Karpas-422 (cell line): Measurements from ENCODE around the gene PIK3R1. TPM values are rescaled to one million over a fixed set of nuclear protein-coding genes. Genes with fewer than 3 reads are reported as not detected.

Source experiments
- DNase-seq: peaks from one replicate; pipeline ENCODE4 v3.0.0-alpha.2; 2015
- H2AFZ ChIP-seq: fragments of 200-600 bp; sonication (generic); 2 replicates; pipeline ENCODE4 v1.6.1; 2014; ENCODE audit warnings: antibody characterized with exemption, low read length, mixed read lengths
- H3K27ac ChIP-seq: fragments of 200-600 bp; sonication (generic); 2 replicates; pipeline ENCODE4 v1.5.1; 2014; ENCODE audit warnings: mild to moderate bottlenecking, low read length, moderate library complexity
- H3K27me3 ChIP-seq: fragments of 200-600 bp; sonication (generic); 2 replicates; pipeline ENCODE4 v1.6.1; 2014; ENCODE audit warnings: low read length, mixed read lengths
- H3K36me3 ChIP-seq: fragments of 200-600 bp; sonication (generic); 2 replicates; pipeline ENCODE4 v1.6.1; 2014; ENCODE audit warnings: low read length, mixed read lengths; ENCODE audit not compliant: insufficient read depth
- H3K4me1 ChIP-seq: fragments of 200-600 bp; sonication (generic); 2 replicates; pipeline ENCODE4 v1.6.1; 2014; ENCODE audit warnings: mild to moderate bottlenecking, low read length, mixed read lengths
- H3K4me2 ChIP-seq: fragments of 200-600 bp; sonication (generic); 2 replicates; pipeline ENCODE4 v1.6.1; 2014; ENCODE audit warnings: low read length, low read depth, mild to moderate bottlenecking; ENCODE audit not compliant: poor library complexity, severe bottlenecking
- H3K4me3 ChIP-seq: fragments of 200-600 bp; sonication (generic); 2 replicates; pipeline ENCODE4 v1.5.1; 2014; ENCODE audit warnings: mild to moderate bottlenecking, antibody characterized with exemption, low read length, mixed read lengths
- H3K79me2 ChIP-seq: fragments of 200-600 bp; sonication (generic); 2 replicates; pipeline ENCODE4 v1.6.1; 2014; ENCODE audit warnings: mild to moderate bottlenecking, low read length, mixed read lengths
- H3K9ac ChIP-seq: fragments of 200-600 bp; sonication (generic); 2 replicates; pipeline ENCODE4 v1.6.0; 2014; ENCODE audit warnings: low read length
- H3K9me2 ChIP-seq: fragments of 200-600 bp; sonication (generic), shearing (Covaris generic); replicated peaks from 2 replicates; pipeline ENCODE4 v1.6.0; 2014; ENCODE audit warnings: mild to moderate bottlenecking, low read length, moderate library complexity; ENCODE audit not compliant: insufficient read depth
- H3K9me3 ChIP-seq: fragments of 300-700, 200-600 bp; sonication (generic); 2 replicates; pipeline ENCODE4 v1.6.1; 2014; ENCODE audit warnings: low read length, mixed read lengths
- H4K20me1 ChIP-seq: fragments of 200-600 bp; sonication (generic); 2 replicates; pipeline ENCODE4 v1.6.1; 2014; ENCODE audit warnings: mild to moderate bottlenecking, antibody characterized with exemption, low read length, low read depth; ENCODE audit not compliant: insufficient read depth
- total RNA-seq: library from RNA; depleted of rRNA; stranded (reverse); fragments of >200 nt; shearing (Covaris generic); gene quantifications from 2 replicates; pipeline ENCODE4 v1.2.3, GENCODE V29; 2014; ENCODE audit warnings: low replicate concordance

Gene PIK3R1
- total RNA-seq, 1 experiment from 2014 or later, result 24.0 TPM

- Histone ChIP-seq H4K20me1 (peaks cover 27% of the 10 kb centered on the region), H2AFZ (no peak overlapping the region), H3K79me2 (peaks cover 95% of the 10 kb centered on the region), H3K36me3 (peaks cover 5% of the 10 kb centered on the region; the same call in 1 of the 2 replicates), H3K9me2 (no peaks in the 10 kb centered on the region), H3K9ac (no peak overlapping the region), H3K27me3 (no peaks in the 10 kb centered on the region), H3K4me2 (no peak overlapping the region), H3K4me3 (no peak overlapping the region), H3K4me1 (peaks cover 2% of the 10 kb centered on the region), H3K9me3 (no peaks in the 10 kb centered on the region), H3K27ac (no peak overlapping the region)
- DNase-seq, result no peak
These were observed 9.8 kb downstream of the PIK3R1 start for GRCh38 chr5:68225188-68225910.

GRCh38 chr5:68225911-68226545 lies 10.5 kb downstream of the PIK3R1 start:
- H3K9me2 ChIP-seq, result no peaks in the 10 kb centered on the region
- no peaks in the 10 kb centered on the region for H3K9me3 ChIP-seq
- no peaks in the 10 kb centered on the region for H3K27me3 ChIP-seq
- no peak for DNase-seq
- peaks cover 5% of the 10 kb centered on the region; the same call in 1 of the 2 replicates for H3K36me3 ChIP-seq
- H2AFZ ChIP-seq, result no peak overlapping the region
- no peak overlapping the region for H3K27ac ChIP-seq
- H3K4me1 ChIP-seq, result peaks cover 7% of the 10 kb centered on the region
- H3K79me2 ChIP-seq, result peaks cover 95% of the 10 kb centered on the region
- no peak overlapping the region for H3K9ac ChIP-seq
- peaks cover 26% of the 10 kb centered on the region for H4K20me1 ChIP-seq
- H3K4me3 ChIP-seq, result no peak overlapping the region
- no peak overlapping the region for H3K4me2 ChIP-seq

- Histone ChIP-seq H3K4me1 (peaks cover 13% of the 10 kb centered on the region), H3K9me2 (no peaks in the 10 kb centered on the region), H3K9ac (no peak overlapping the region), H3K9me3 (no peaks in the 10 kb centered on the region), H4K20me1 (peaks cover 20% of the 10 kb centered on the region), H3K4me2 (no peak overlapping the region), H3K27ac (no peak overlapping the region), H2AFZ (no peak overlapping the region), H3K36me3 (peaks cover 5% of the 10 kb centered on the region; the same call in 1 of the 2 replicates), H3K27me3 (no peaks in the 10 kb centered on the region), H3K79me2 (peaks cover 95% of the 10 kb centered on the region), H3K4me3 (no peak overlapping the region)
- DNase-seq, result no peak
These were observed 11.1 kb downstream of the PIK3R1 start for GRCh38 chr5:68226546-68227073.

- no peak overlapping the region for H3K27ac ChIP-seq
- H2AFZ ChIP-seq, result no peak overlapping the region
- no peak overlapping the region for H3K9ac ChIP-seq
- peaks cover 24% of the 10 kb centered on the region for H4K20me1 ChIP-seq
- no peak overlapping the region for H3K4me3 ChIP-seq
- H3K36me3 ChIP-seq, result peaks cover 5% of the 10 kb centered on the region; the same call in 1 of the 2 replicates
- no peak overlapping the region for H3K4me2 ChIP-seq
- DNase-seq, result no peak
- no peaks in the 10 kb centered on the region for H3K9me3 ChIP-seq
- H3K9me2 ChIP-seq, result no peaks in the 10 kb centered on the region
- H3K79me2 ChIP-seq, result peaks cover 95% of the 10 kb centered on the region
- H3K4me1 ChIP-seq, result peaks cover 23% of the 10 kb centered on the region
- no peaks in the 10 kb centered on the region for H3K27me3 ChIP-seq
These were observed 12.1 kb downstream of the PIK3R1 start for GRCh38 chr5:68227532-68228160.

DNA sequence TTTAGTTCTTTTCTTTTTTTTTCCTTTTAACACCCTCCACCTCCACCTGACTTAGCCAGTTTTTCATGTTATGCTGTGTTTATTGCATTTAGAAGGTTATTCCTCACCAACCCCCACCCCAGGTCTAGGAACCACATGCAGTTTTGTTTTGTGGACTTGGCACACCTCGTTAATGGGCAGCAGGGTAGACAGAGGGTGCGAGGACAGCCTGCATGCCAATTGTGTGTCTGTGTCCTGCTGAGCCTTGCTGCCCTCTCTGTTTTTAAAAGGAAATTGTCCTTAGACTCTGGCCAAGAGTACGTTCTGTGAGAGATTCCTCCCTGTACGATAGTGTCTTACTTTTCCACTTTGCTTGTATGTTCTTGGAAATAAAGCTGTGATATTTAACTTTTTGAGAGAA lies 13.9 kb downstream of the PIK3R1 start:
- H3K4me1 ChIP-seq, result peaks cover 28% of the 10 kb centered on the region
- no peaks in the 10 kb centered on the region for H3K9me3 ChIP-seq
- H4K20me1 ChIP-seq, result peaks cover 26% of the 10 kb centered on the region

DNA sequence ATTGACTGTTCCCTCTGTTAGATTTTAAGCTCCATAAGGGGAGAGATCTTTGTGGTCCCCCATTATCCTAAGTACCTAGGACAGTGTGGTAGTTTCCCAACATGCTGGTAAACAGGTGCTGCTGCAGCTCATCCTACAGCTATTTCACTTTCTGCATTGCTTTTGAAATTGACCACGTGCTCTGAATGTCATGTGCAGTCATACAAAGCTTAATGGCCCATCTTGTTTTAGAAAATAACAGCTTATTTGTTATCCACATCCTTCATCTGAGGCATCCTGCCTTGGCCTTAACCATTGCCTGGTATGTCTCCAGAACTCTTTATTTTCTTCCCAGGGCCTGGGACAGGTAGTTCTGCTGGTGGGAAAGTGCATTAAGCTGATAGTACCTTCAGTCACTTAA lies 14.7 kb downstream of the PIK3R1 start:
- no peak overlapping the region for H3K27ac ChIP-seq
- H3K27me3 ChIP-seq, result no peaks in the 10 kb centered on the region
- peaks cover 91% of the 10 kb centered on the region for H3K79me2 ChIP-seq
- H3K36me3 ChIP-seq, result peaks cover 5% of the 10 kb centered on the region; the same call in 1 of the 2 replicates
- H3K4me1 ChIP-seq, result peaks cover 28% of the 10 kb centered on the region
- DNase-seq, result no peak
- H3K9ac ChIP-seq, result no peak overlapping the region
- no peaks in the 10 kb centered on the region for H3K9me3 ChIP-seq
- no peak overlapping the region for H2AFZ ChIP-seq
- no peak overlapping the region for H3K4me3 ChIP-seq
- peaks cover 24% of the 10 kb centered on the region for H4K20me1 ChIP-seq
- no peaks in the 10 kb centered on the region for H3K9me2 ChIP-seq
- no peak overlapping the region for H3K4me2 ChIP-seq

More for the DNA sequence above, 13.9 kb downstream of the PIK3R1 start:
- H3K27ac ChIP-seq, result no peak overlapping the region
- peaks cover 95% of the 10 kb centered on the region for H3K79me2 ChIP-seq
- H3K36me3 ChIP-seq, result peaks cover 5% of the 10 kb centered on the region; the same call in 1 of the 2 replicates
- no peak overlapping the region for H3K4me2 ChIP-seq
- no peak for DNase-seq
- no peaks in the 10 kb centered on the region for H3K9me2 ChIP-seq
- H3K27me3 ChIP-seq, result no peaks in the 10 kb centered on the region
- H3K4me3 ChIP-seq, result no peak overlapping the region
- H2AFZ ChIP-seq, result no peak overlapping the region
- H3K9ac ChIP-seq, result no peak overlapping the region

GRCh38 chr5:68231414-68232076 lies 16.0 kb downstream of the PIK3R1 start:
- Histone ChIP-seq H3K4me2 (peak overlapping the region; percentile 24), H4K20me1 (peaks cover 14% of the 10 kb centered on the region), H3K27me3 (no peaks in the 10 kb centered on the region), H3K36me3 (peaks cover 5% of the 10 kb centered on the region; the same call in 1 of the 2 replicates), H3K9me2 (no peaks in the 10 kb centered on the region), H3K9me3 (no peaks in the 10 kb centered on the region), H2AFZ (no peak overlapping the region), H3K79me2 (peaks cover 89% of the 10 kb centered on the region), H3K4me3 (no peak overlapping the region), H3K4me1 (peaks cover 28% of the 10 kb centered on the region), H3K9ac (no peak overlapping the region), H3K27ac (no peak overlapping the region)
- no peak for DNase-seq
